ENCODE data around the gene CFL1.
A peak's percentile ranks its signal among the peaks of the same experiment; 100 is the strongest.

The CFL1 gene

GRCh38 chr11:65887723-65888162, 29.8 kb upstream of the CFL1 start:
- DNase-seq (ENCODE audit: low read depth), result no peak

GRCh38 chr11:65886826-65887722, 29.1 kb upstream of the CFL1 start:
- no peak for DNase-seq (ENCODE audit: low read depth)

DNA sequence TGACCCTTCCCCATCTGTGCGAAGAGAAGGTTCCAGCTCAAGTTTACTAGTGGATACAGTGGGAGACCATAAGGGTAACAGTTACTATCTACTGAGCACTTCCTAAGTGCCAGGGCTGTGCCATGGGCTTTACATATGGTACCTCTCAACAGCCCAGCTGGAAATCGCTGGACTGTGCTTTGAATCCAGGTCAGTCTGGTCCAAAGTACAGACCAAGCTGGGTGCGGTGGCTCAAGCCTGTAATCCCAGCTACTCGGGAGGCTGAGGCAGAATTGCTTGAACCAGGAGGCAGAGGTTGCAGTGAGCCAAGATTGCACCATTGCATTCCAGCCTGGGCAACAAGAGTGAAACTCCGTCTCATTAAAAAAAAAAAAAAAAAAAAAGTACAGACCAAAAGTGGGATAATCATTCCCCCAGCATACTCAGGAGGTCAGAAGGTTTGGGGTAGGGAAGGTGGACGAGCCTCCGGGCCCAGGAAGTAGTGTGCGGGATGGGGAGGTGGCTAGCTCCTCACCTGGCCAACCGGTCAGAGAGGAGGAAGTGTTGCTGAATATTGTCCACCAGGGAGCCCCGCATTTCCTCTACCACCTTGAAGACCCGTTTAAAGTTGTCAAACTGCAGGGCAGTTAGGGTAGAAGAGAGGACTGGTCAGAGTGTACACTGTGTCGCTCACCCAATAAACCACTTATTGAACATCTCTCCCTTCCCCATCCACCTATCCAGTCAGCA, 28.0 kb upstream of the CFL1 start:
- DNase-seq (ENCODE audit: low read depth), result no peak

GRCh38 chr11:65885231-65885630, 27.3 kb upstream of the CFL1 start:
- no peak for DNase-seq (ENCODE audit: low read depth)

GRCh38 chr11:65884716-65885092, 26.7 kb upstream of the CFL1 start:
- DNase-seq (ENCODE audit: low read depth), result peak; percentile 72

DNA sequence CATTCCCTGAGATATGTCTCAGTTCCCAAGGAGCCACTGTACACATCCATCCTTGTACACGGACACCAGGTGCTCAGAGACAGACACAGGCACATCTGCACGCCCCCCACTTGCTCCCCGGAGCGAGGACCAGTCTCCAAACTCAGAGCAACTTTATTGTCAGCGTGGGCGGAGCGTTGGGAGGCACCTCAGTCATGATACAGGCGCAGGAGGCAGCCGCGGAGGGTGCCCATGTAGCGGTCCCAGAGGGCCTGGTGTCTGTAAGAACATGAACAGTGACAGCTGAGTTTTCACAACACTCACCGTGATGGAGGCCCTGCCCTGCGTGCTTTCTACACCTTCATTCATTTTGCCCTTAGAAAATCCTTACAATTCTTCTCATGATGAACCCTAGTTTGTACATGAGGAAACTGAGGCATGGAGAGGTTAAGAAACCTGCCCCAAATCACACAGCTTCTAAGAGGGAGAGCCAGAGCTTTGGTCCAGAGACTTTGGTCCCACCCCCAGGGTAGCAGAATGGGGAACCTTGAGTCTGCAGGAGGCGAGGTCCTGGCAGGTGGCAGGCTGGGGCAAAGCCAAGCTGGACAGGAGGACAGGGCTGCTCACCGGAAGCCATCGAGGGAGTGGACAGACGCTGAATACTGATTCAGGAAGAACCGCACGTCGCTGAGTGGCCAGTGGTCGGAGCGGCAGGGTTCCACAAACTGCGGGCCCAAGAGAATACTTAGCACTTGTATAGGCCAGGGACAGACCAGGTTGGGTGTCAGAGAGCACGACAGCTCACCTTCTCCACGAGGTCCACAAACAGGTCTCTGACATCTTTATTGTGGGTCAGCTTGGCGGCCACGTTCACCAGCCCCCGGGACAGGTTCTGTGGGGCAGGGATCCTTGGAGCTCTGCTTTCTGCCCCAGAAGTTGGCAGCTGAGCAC, 26.1 kb upstream of the CFL1 start:
- DNase-seq (ENCODE audit: low read depth), result no peak

GRCh38 chr11:65883058-65883761, 25.2 kb upstream of the CFL1 start:
- no peak for DNase-seq (ENCODE audit: low read depth)

- DNase-seq (ENCODE audit: low read depth), result no peak
These were observed 24.4 kb upstream of the CFL1 start for GRCh38 chr11:65882120-65883057.

DNA sequence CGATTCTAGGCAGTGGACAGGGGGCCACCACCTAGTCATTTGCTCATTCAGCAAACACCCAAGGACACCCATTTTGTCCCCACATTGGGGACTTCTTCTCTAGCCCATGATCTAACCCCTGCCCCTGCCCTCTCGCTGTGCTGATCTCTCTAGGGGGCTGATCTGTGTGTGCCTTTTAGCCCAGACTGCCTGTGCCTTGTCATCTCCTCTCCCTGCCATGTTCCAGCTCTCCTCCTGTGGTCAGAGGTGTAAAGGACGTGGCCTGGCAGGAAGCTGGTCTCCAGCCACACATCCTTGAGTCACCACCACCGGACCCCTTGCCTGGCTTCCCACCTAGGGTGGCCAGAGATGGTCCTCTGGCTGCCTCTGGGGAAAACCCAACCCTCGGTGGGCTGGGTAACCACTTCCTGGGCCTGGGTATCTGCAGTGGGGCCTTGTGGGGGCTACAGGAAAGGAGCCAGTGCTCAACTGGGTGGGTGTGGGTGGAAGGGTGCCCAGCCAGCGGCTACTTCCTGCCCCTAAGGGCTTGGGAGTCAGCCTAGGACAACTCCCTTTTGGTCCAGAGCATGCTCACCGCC, 23.0 kb upstream of the CFL1 start:
- DNase-seq (ENCODE audit: low read depth), result no peak

- DNase-seq (ENCODE audit: low read depth), result no peak
These were observed 22.0 kb upstream of the CFL1 start for GRCh38 chr11:65880027-65880426.

DNA sequence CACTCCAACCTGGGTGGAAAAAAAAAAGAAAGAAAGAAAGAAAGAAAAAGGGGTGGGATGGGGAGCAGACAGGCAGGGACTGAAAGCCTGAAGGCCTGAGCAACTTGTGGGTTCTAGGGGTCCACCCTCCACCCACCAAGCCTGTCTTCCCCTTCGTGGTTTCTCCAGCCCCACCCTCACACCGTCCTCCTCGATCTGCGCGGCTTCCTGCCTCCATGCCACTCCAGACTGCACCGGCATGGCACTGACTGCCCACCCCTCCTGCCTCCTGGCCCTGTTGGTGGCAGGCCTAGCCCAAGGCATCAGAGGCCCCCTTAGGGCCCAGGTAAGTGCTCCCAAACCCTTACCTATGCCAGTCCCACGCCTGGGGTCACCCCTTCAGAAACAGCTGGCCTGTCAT, 21.6 kb upstream of the CFL1 start, which contains the start of gene CTSW:
TSS of gene CTSW (plus strand) at position 221 of the 400 bp plus-strand sequence. CDS start at position 239, 18 bp downstream.
- no peak for DNase-seq (ENCODE audit: low read depth)

- peak; percentile 96 for DNase-seq (ENCODE audit: low read depth)
These were observed 15.6 kb upstream of the CFL1 start for GRCh38 chr11:65873318-65874156.

GRCh38 chr11:65872586-65873317, 14.8 kb upstream of the CFL1 start, which contains the start of gene EFEMP2:
Gene EFEMP2, minus strand, starts transcription at chr11:65872800. Its CDS starts 446 bp downstream, at chr11:65872354.
- no peak for DNase-seq (ENCODE audit: low read depth)

GRCh38 chr11:65871811-65872548, 14.0 kb upstream of the CFL1 start:
- no peak for DNase-seq (ENCODE audit: low read depth)

- no peak for DNase-seq (ENCODE audit: low read depth)
These were observed 13.0 kb upstream of the CFL1 start for GRCh38 chr11:65870706-65871681.

- no peak for DNase-seq (ENCODE audit: low read depth)
These were observed 12.3 kb upstream of the CFL1 start for GRCh38 chr11:65870307-65870658.

All from activated T-helper 1 cell treated with Interleukin-2 at 50 U/mL for 16 hours (primary cell).